SK-N-SH treated with all-trans-retinoic acid at 6 μM for 48 hours (cell line): ENCODE measurements around the gene MMS19.

Experiments
- ATAC-seq: fragments of 200-7000 bp; cut with Tn5 transposase; 3 replicates; pipeline ENCODE4 v1.9.1; 2020; ENCODE audit warnings: mild to moderate bottlenecking, moderate library complexity
- ARNTL ChIP-seq: fragments of 450-650 bp; formaldehyde crosslinking; IDR thresholded peaks from 2 replicates; pipeline ENCODE4 v1.5.0; 2020; ENCODE audit warnings: low read depth, mild to moderate bottlenecking, moderate library complexity, borderline replicate concordance
- BACH2 ChIP-seq: fragments of 250-450 bp; sonication (Bioruptor Pico); IDR thresholded peaks from 2 replicates; pipeline ENCODE4 v1.9.0; 2021; ENCODE audit warnings: mild to moderate bottlenecking, borderline replicate concordance
- CSDC2 ChIP-seq: fragments of 250-450 bp; sonication (Bioruptor Pico); IDR thresholded peaks from 2 replicates; pipeline ENCODE4 v1.5.0; 2020; ENCODE audit warnings: mild to moderate bottlenecking, moderate library complexity
- GLIS3 ChIP-seq: fragments of 250-450 bp; sonication (Bioruptor Pico); IDR thresholded peaks from 2 replicates; pipeline ENCODE4 v1.5.0; 2020; ENCODE audit warnings: mild to moderate bottlenecking, moderate library complexity
- ISL1 ChIP-seq: fragments of 250-450 bp; sonication (Bioruptor Pico); IDR thresholded peaks from 2 replicates; pipeline ENCODE4 v2.1.2; 2022; ENCODE audit warnings: mild to moderate bottlenecking, moderate library complexity
- OSR1 ChIP-seq: fragments of 250-450 bp; sonication (Bioruptor Pico); IDR thresholded peaks from 2 replicates; pipeline ENCODE4 v1.8.0; 2022; ENCODE audit warnings: moderate library complexity, mild to moderate bottlenecking, inconsistent platforms
- POU6F1 ChIP-seq: fragments of 250-450 bp; sonication (Bioruptor Pico); IDR thresholded peaks from 2 replicates; pipeline ENCODE4 v1.8.0; 2021; ENCODE audit warnings: low read depth, mild to moderate bottlenecking, moderate library complexity, borderline replicate concordance
- PPARA ChIP-seq: fragments of 250-450 bp; sonication (Bioruptor Pico); IDR thresholded peaks from 2 replicates; pipeline ENCODE4 v1.5.0; 2020; ENCODE audit warnings: mild to moderate bottlenecking, borderline replicate concordance
- RARB ChIP-seq: fragments of 250-450 bp; sonication (Bioruptor Pico); IDR thresholded peaks from 2 replicates; pipeline ENCODE4 v1.8.0; 2021; ENCODE audit warnings: mild to moderate bottlenecking, moderate library complexity
- SNAI2 ChIP-seq: fragments of 250-450 bp; sonication (Bioruptor Pico); IDR thresholded peaks from 2 replicates; pipeline ENCODE4 v1.5.0; 2020; ENCODE audit warnings: mild to moderate bottlenecking, moderate library complexity
- TCF4 ChIP-seq: fragments of 250-450 bp; sonication (Bioruptor Pico); IDR thresholded peaks from 2 replicates; pipeline ENCODE4 v1.8.0; 2021; ENCODE audit warnings: mild to moderate bottlenecking, moderate library complexity, borderline replicate concordance
- TOX ChIP-seq: fragments of 250-450 bp; sonication (Bioruptor Pico); IDR thresholded peaks from 2 replicates; pipeline ENCODE4 v1.8.0; 2021; ENCODE audit warnings: mild to moderate bottlenecking, moderate library complexity, borderline replicate concordance
- ZC3H10 ChIP-seq: fragments of 250-450 bp; sonication (Bioruptor Pico); IDR thresholded peaks from 2 replicates; pipeline ENCODE4 v1.5.1; 2021; ENCODE audit warnings: mild to moderate bottlenecking, moderate library complexity
- ZFP3 ChIP-seq: fragments of 250-450 bp; sonication (Bioruptor Pico); IDR thresholded peaks from 2 replicates; pipeline ENCODE4 v1.5.0; 2020; ENCODE audit warnings: mild to moderate bottlenecking, moderate library complexity
- ZFP30 ChIP-seq: fragments of 450-650 bp; formaldehyde crosslinking; IDR thresholded peaks from 2 replicates; pipeline ENCODE4 v1.5.0; 2022; ENCODE audit warnings: mild to moderate bottlenecking, moderate library complexity
- ZNF70 ChIP-seq: fragments of 450-650 bp; formaldehyde crosslinking; IDR thresholded peaks from 2 replicates; pipeline ENCODE4 v1.5.0; 2020; ENCODE audit warnings: mild to moderate bottlenecking, moderate library complexity
- ZNF8 ChIP-seq: fragments of 450-650 bp; formaldehyde crosslinking; IDR thresholded peaks from 2 replicates; pipeline ENCODE4 v1.5.0; 2020; ENCODE audit warnings: mild to moderate bottlenecking, moderate library complexity
- TF ChIP-seq, protein P1 (sequence below): fragments of 250-450 bp; sonication (Bioruptor Pico); IDR thresholded peaks from 2 replicates; pipeline ENCODE4 v1.5.0; 2020; ENCODE audit warnings: mild to moderate bottlenecking, moderate library complexity
- TF ChIP-seq, protein P2 (sequence below): fragments of 250-450 bp; sonication (Bioruptor Pico); IDR thresholded peaks from 2 replicates; pipeline ENCODE4 v1.5.1; 2021; ENCODE audit warnings: mild to moderate bottlenecking, moderate library complexity
- TF ChIP-seq, protein P3 (sequence below): fragments of 250-450 bp; sonication (Bioruptor Pico); IDR thresholded peaks from 2 replicates; pipeline ENCODE4 v1.5.1; 2020; ENCODE audit warnings: low read depth, mild to moderate bottlenecking, moderate library complexity

The MMS19 gene

GRCh38 chr10:97483921-97484320 is 14.3 kb downstream of the MMS19 start:
- ATAC-seq, result no peak
- TF ChIP-seq, protein P1, sequence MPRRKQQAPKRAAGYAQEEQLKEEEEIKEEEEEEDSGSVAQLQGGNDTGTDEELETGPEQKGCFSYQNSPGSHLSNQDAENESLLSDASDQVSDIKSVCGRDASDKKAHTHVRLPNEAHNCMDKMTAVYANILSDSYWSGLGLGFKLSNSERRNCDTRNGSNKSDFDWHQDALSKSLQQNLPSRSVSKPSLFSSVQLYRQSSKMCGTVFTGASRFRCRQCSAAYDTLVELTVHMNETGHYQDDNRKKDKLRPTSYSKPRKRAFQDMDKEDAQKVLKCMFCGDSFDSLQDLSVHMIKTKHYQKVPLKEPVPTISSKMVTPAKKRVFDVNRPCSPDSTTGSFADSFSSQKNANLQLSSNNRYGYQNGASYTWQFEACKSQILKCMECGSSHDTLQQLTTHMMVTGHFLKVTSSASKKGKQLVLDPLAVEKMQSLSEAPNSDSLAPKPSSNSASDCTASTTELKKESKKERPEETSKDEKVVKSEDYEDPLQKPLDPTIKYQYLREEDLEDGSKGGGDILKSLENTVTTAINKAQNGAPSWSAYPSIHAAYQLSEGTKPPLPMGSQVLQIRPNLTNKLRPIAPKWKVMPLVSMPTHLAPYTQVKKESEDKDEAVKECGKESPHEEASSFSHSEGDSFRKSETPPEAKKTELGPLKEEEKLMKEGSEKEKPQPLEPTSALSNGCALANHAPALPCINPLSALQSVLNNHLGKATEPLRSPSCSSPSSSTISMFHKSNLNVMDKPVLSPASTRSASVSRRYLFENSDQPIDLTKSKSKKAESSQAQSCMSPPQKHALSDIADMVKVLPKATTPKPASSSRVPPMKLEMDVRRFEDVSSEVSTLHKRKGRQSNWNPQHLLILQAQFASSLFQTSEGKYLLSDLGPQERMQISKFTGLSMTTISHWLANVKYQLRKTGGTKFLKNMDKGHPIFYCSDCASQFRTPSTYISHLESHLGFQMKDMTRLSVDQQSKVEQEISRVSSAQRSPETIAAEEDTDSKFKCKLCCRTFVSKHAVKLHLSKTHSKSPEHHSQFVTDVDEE (CRISPR knock-in tag), result no peak
- no peak for TF ChIP-seq POU6F1
- TF ChIP-seq TOX (CRISPR knock-in tag), result no peak
- no peak for TF ChIP-seq ZC3H10 (CRISPR knock-in tag)
- no peak for TF ChIP-seq CSDC2
- TF ChIP-seq TCF4 (CRISPR knock-in tag), result no peak
- no peak for TF ChIP-seq RARB (CRISPR knock-in tag)
- no peak for TF ChIP-seq SNAI2 (CRISPR knock-in tag)
- TF ChIP-seq ZFP3 (CRISPR knock-in tag), result no peak
- no peak for TF ChIP-seq GLIS3 (CRISPR knock-in tag)

- ATAC-seq, result no peak
- TF ChIP-seq ARNTL (CRISPR knock-in tag), result no peak
- no peak for TF ChIP-seq ZFP30
- no peak for TF ChIP-seq POU6F1
- no peak for TF ChIP-seq CSDC2
- TF ChIP-seq PPARA (CRISPR knock-in tag), result no peak
- TF ChIP-seq ISL1 (CRISPR knock-in tag), result no peak
- TF ChIP-seq ZNF70 (CRISPR knock-in tag), result no peak
- TF ChIP-seq, protein P2, sequence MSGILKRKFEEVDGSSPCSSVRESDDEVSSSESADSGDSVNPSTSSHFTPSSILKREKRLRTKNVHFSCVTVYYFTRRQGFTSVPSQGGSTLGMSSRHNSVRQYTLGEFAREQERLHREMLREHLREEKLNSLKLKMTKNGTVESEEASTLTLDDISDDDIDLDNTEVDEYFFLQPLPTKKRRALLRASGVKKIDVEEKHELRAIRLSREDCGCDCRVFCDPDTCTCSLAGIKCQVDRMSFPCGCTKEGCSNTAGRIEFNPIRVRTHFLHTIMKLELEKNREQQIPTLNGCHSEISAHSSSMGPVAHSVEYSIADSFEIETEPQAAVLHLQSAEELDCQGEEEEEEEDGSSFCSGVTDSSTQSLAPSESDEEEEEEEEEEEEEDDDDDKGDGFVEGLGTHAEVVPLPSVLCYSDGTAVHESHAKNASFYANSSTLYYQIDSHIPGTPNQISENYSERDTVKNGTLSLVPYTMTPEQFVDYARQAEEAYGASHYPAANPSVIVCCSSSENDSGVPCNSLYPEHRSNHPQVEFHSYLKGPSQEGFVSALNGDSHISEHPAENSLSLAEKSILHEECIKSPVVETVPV (CRISPR knock-in tag), result no peak
- TF ChIP-seq, all 23 proteins: peak for 0
These were observed 14.7 kb downstream of the MMS19 start for GRCh38 chr10:97483506-97483905.

GRCh38 chr10:97482381-97482780 is 15.8 kb downstream of the MMS19 start:
- TF ChIP-seq SNAI2 (CRISPR knock-in tag) (no peak), CSDC2 (no peak), ZNF8 (CRISPR knock-in tag) (no peak)
- TF ChIP-seq, protein P3, sequence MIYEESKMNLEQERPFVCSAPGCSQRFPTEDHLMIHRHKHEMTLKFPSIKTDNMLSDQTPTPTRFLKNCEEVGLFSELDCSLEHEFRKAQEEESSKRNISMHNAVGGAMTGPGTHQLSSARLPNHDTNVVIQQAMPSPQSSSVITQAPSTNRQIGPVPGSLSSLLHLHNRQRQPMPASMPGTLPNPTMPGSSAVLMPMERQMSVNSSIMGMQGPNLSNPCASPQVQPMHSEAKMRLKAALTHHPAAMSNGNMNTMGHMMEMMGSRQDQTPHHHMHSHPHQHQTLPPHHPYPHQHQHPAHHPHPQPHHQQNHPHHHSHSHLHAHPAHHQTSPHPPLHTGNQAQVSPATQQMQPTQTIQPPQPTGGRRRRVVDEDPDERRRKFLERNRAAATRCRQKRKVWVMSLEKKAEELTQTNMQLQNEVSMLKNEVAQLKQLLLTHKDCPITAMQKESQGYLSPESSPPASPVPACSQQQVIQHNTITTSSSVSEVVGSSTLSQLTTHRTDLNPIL (CRISPR knock-in tag), result no peak

DNA sequence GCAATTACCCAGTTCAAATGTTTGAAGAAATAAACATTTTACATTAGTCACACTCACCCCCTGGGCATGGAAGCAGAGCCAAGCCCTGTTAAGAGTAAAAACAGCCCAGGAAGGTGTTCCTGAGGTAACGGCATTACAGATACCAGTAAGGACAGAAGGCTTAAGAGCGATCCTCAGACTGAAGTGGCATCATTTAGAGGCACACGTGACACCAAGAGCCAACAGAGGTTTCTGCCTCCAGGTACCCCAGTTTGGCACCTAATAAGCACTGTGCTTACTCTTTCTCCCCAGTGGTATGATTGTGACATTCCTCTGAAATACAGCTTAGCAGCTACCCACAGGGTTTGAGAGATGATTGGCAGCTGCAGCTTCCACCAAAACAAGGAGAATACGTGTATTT is 17.2 kb downstream of the MMS19 start:
- ATAC-seq, result no peak
- no peak for TF ChIP-seq ZNF70 (CRISPR knock-in tag)
- TF ChIP-seq BACH2 (CRISPR knock-in tag), result no peak
- no peak for TF ChIP-seq OSR1 (CRISPR knock-in tag)
- no peak for TF ChIP-seq GLIS3 (CRISPR knock-in tag)
- no peak for TF ChIP-seq CSDC2
- TF ChIP-seq POU6F1, result no peak

More at GRCh38 chr10:97482381-97482780, 15.8 kb downstream of the MMS19 start:
- ATAC-seq, result no peak
